Type B pancreatic cell (in vitro differentiated cells): ENCODE measurements around the gene MINPP1. TPM values are rescaled to one million over a fixed set of nuclear protein-coding genes. Genes with fewer than 3 reads are reported as not detected.
"Not testable (repeated sequence)": the region's sequence is repeated elsewhere in the genome, so short reads cannot be mapped to it uniquely, and the experiment has no call there.

Experiments used
- DNase-seq: peaks from one replicate; pipeline ENCODE4 v3.0.0; 2021; ENCODE audit warnings: mixed read lengths; ENCODE audit not compliant: unreplicated experiment; ENCODE audit errors: extremely low spot score
- H3K27ac Mint-ChIP-seq: 2 replicates; pipeline ENCODE4 v1.8.0; 2021; ENCODE audit warnings: mild to moderate bottlenecking, mixed read lengths
- H3K27me3 Mint-ChIP-seq: 2 replicates; pipeline ENCODE4 v1.8.0; 2021; ENCODE audit warnings: mixed read lengths
- H3K36me3 Mint-ChIP-seq: 2 replicates; pipeline ENCODE4 v1.8.0; 2021; ENCODE audit warnings: mixed read lengths
- H3K4me1 Mint-ChIP-seq: one replicate; pipeline ENCODE4 v1.8.0; 2021; ENCODE audit warnings: mixed read lengths; ENCODE audit not compliant: unreplicated experiment
- H3K4me3 Mint-ChIP-seq: 2 replicates; pipeline ENCODE4 v1.8.0; 2021; ENCODE audit warnings: mild to moderate bottlenecking, mixed read lengths
- H3K9me3 Mint-ChIP-seq: 2 replicates; pipeline ENCODE4 v1.8.0; 2021; ENCODE audit warnings: mixed read lengths
- total RNA-seq: library from RNA; stranded (reverse); gene quantifications from 2 replicates; pipeline ENCODE4 v1.2.1, GENCODE V29; 2021; ENCODE audit warnings: low replicate concordance
- TF ChIP-seq, protein P1 (sequence below): fragments of 200-600 bp; sonication (generic); conservative IDR thresholded peaks from 2 replicates; pipeline ENCODE4 v1.5.0; 2021; ENCODE audit warnings: antibody characterized with exemption, mild to moderate bottlenecking

The MINPP1 gene
- total RNA-seq, 1 donor from 2014 or later, result 23.4 TPM

DNA sequence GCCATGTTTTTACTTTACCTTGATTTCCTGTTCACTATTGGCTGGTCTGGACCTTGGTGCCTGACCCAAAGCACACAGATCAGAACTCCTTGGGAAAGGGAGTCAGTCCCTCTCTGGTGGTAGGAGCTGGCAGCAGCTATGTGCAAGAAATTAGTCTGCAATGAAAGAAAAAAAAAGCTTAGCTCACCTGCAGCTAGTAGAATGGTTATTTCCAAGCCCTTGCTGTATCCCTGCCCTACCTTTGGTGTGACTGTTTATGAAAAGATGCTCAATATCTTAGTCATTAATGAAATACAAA lies 86.8 kb downstream of the MINPP1 start:
- Mint-ChIP-seq H3K4me3 (no peak overlapping the region), H3K27me3 (no peaks in the 10 kb centered on the region), H3K4me1 (peaks cover 5% of the 10 kb centered on the region), H3K9me3 (no peaks in the 10 kb centered on the region), H3K36me3 (no peaks in the 10 kb centered on the region), H3K27ac (no peak overlapping the region)
- TF ChIP-seq, protein P1, sequence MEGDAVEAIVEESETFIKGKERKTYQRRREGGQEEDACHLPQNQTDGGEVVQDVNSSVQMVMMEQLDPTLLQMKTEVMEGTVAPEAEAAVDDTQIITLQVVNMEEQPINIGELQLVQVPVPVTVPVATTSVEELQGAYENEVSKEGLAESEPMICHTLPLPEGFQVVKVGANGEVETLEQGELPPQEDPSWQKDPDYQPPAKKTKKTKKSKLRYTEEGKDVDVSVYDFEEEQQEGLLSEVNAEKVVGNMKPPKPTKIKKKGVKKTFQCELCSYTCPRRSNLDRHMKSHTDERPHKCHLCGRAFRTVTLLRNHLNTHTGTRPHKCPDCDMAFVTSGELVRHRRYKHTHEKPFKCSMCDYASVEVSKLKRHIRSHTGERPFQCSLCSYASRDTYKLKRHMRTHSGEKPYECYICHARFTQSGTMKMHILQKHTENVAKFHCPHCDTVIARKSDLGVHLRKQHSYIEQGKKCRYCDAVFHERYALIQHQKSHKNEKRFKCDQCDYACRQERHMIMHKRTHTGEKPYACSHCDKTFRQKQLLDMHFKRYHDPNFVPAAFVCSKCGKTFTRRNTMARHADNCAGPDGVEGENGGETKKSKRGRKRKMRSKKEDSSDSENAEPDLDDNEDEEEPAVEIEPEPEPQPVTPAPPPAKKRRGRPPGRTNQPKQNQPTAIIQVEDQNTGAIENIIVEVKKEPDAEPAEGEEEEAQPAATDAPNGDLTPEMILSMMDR, result no peak
- no peak for DNase-seq

DNA sequence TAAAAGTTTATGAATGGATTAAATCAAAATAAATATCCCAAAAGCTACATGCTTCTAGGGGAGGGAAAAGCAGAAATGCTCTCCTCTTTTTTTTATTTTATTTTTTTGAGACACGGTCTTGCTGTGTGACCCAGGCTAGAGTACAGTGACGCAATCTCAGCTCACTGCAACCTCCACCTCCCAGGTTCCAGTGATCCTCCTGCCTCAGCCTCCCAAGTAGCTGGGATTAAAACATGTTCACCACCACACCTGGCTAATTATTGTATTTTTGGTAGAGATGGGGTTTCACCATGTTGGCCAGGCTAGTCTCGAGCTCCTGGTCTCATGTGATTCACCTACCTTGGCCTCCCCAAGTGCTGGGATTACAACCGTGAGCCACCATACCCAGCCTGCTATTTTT lies 88.2 kb downstream of the MINPP1 start:
- not testable (repeated sequence) for DNase-seq, H3K36me3 Mint-ChIP-seq, H3K27ac Mint-ChIP-seq, H3K27me3 Mint-ChIP-seq, H3K9me3 Mint-ChIP-seq, H3K4me1 Mint-ChIP-seq, H3K4me3 Mint-ChIP-seq

DNA sequence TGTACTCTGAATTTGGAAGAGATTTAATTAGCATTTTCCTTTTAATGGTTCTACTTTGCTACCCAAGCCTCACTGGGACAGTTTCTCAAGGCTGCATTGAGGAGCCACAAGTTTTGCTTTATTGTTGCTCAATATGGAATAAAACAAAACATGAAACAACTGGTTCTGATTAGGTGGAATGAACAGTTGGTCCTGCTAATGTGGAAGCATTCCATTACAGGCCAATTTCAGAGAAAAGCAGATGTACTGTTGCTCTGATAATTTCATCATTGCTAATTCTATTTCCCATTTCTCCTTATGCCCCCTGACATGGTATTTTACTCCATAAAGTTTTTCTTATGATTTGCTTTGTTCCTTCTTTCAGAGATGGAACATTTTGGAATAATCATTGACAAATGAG lies 89.0 kb downstream of the MINPP1 start:
- H3K4me3 Mint-ChIP-seq, result no peak overlapping the region
- TF ChIP-seq, protein P1, result no peak
- peaks cover 5% of the 10 kb centered on the region for H3K4me1 Mint-ChIP-seq
- H3K36me3 Mint-ChIP-seq, result no peaks in the 10 kb centered on the region
- no peaks in the 10 kb centered on the region for H3K9me3 Mint-ChIP-seq
- H3K27me3 Mint-ChIP-seq, result no peaks in the 10 kb centered on the region
- H3K27ac Mint-ChIP-seq, result peak overlapping the region; percentile 29
- no peak for DNase-seq

DNA sequence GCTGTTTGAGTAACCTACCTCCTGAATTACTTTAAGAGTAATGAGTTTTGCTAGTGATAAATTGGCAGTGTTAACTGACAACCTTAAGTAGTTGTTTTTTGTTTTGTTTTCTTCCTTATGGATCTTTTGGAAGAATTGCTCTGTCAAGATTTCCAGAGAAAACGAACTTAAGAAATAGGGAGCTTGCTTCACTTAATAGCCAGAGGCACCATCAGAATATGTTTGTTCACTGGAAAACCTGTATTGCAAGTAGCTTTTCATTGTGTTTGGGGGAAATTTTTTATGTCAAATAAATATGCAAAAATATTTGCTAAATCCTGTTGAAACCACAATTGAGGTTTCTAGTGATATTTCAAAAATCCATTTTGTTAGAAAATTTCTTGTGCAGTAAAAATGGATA lies 89.5 kb downstream of the MINPP1 start:
- Mint-ChIP-seq H3K4me1 (peaks cover 5% of the 10 kb centered on the region), H3K4me3 (no peak overlapping the region), H3K27me3 (no peaks in the 10 kb centered on the region), H3K36me3 (no peaks in the 10 kb centered on the region), H3K9me3 (no peaks in the 10 kb centered on the region), H3K27ac (peak overlapping the region; percentile 29)
- DNase-seq, result no peak
- TF ChIP-seq, protein P1, result no peak

DNA sequence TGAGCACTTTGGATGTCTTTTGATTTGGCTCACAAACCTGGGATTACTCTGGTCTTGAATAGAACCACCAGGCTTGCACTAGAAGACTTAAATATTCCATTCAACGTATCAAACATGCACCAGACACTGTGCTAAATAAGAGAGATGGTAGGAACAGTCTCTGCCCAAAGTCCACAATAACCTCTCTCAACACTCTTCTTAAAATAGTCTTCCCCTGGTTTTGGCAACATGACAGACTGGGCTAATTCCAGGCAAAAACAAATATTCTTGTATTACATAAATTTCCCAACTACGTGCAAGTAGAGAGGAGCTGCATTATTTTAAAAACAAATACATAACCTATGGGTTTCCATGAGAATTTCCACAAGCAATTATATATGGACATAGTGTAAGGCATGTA lies 90.2 kb downstream of the MINPP1 start:
- Mint-ChIP-seq H3K4me3 (no peak overlapping the region), H3K36me3 (no peaks in the 10 kb centered on the region), H3K9me3 (no peaks in the 10 kb centered on the region), H3K4me1 (peaks cover 5% of the 10 kb centered on the region), H3K27ac (no peak overlapping the region), H3K27me3 (no peaks in the 10 kb centered on the region)
- no peak for DNase-seq
- TF ChIP-seq, protein P1, result no peak

DNA sequence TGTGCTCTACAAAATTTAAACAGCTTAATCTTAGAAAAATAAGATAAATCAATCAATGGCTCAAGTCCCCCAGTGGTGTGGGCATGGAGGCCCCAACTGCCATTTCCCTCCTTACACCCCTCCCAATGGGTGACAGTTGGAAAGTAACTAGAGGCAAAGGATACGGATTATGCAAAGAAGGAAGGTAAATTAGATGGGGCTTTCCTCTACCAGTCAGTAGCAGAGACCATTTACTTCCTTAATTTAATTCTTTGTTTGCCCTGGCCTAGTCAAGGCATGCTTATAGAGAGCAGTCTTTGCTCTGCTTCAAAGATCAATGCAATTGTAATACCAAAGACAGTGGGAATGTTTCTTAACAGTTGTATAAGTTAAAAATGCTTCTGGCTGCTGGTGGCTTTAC lies 91.7 kb downstream of the MINPP1 start:
- H3K4me3 Mint-ChIP-seq, result no peak overlapping the region
- peaks cover 5% of the 10 kb centered on the region for H3K4me1 Mint-ChIP-seq
- H3K27ac Mint-ChIP-seq, result no peak overlapping the region
- no peaks in the 10 kb centered on the region for H3K9me3 Mint-ChIP-seq
- TF ChIP-seq, protein P1, result no peak
- H3K27me3 Mint-ChIP-seq, result no peaks in the 10 kb centered on the region
- DNase-seq, result no peak
- no peaks in the 10 kb centered on the region for H3K36me3 Mint-ChIP-seq
